ENCODE data around the gene CYP26A1. TPM values are rescaled to one million over a fixed set of nuclear protein-coding genes. Genes with fewer than 3 reads are reported as not detected.

The CYP26A1 gene
- total RNA-seq, 2 donors from 2014 or later: not detected

DNA sequence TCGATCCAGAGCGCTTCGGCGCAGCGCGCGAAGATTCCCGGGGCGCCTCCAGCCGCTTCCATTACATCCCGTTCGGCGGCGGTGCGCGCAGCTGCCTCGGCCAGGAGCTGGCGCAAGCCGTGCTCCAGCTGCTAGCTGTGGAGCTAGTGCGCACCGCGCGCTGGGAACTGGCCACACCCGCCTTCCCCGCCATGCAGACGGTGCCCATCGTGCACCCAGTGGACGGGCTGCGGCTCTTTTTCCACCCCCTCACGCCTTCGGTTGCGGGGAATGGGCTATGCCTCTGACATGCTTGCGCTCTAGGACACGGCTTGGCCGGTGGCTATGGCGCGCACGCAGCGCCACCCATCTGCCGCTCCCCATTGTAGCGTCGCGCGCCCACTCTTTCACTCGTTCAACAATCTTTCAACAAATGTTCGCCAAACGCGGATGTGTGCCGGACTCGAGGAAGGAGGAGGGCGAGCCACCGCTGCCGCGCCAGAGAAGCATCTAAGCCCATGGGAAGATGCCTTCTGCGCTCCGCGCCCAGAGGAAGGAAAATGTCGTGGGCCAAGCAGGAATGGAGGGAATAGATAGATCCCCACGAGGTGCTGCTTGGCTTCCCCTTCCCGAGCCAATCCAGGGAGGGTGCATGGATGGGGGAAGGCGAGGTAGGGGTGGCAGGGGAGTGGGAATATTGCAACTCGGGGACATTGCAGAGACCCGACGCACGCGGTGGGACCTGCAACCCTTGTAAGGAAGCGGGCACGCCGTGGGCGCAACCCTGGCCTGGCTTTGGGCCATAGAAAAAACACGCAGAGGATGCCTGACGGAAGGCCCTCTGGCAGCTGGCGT, 5.1 kb upstream of the CYP26A1 start:
- H3K4me3 Mint-ChIP-seq: no peak overlapping the region
- no peak for DNase-seq
- H3K4me1 Mint-ChIP-seq: peaks cover 32% of the 10 kb centered on the region
- peaks cover 11% of the 10 kb centered on the region for H3K36me3 Mint-ChIP-seq (ENCODE audit: low read depth)
- ATAC-seq: no peak
- no peaks in the 10 kb centered on the region for H3K9me3 ChIP-seq (ENCODE audit: control insufficient read depth, low read length, poor library complexity, severe bottlenecking)
- no peak overlapping the region for H3K27ac Mint-ChIP-seq
- H3K27me3 Mint-ChIP-seq: peaks cover 80% of the 10 kb centered on the region

DNA sequence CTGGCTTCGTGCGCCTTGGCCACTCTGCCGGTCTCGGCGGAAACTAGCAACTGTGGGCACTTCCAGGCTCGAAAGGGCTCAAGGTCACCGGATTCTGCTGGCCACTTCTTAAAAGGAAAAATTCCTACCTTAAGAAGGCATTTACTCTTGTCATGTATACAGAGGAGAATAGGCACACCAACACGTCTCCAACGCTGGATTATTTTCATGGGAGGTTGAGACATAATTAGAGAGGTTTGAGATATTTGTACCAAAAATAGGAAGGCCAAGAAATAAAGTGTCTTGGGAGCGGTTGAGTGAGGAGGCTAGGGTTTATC, 4.5 kb upstream of the CYP26A1 start:
- DNase-seq (no peak), ATAC-seq (no peak)
- Mint-ChIP-seq H3K4me1 (peaks cover 33% of the 10 kb centered on the region), H3K27ac (no peak overlapping the region), H3K4me3 (no peak overlapping the region), H3K27me3 (peaks cover 76% of the 10 kb centered on the region), H3K36me3 (ENCODE audit: low read depth) (peaks cover 11% of the 10 kb centered on the region)
- H3K9me3 ChIP-seq (ENCODE audit: control insufficient read depth, low read length, poor library complexity, severe bottlenecking): no peaks in the 10 kb centered on the region

DNA sequence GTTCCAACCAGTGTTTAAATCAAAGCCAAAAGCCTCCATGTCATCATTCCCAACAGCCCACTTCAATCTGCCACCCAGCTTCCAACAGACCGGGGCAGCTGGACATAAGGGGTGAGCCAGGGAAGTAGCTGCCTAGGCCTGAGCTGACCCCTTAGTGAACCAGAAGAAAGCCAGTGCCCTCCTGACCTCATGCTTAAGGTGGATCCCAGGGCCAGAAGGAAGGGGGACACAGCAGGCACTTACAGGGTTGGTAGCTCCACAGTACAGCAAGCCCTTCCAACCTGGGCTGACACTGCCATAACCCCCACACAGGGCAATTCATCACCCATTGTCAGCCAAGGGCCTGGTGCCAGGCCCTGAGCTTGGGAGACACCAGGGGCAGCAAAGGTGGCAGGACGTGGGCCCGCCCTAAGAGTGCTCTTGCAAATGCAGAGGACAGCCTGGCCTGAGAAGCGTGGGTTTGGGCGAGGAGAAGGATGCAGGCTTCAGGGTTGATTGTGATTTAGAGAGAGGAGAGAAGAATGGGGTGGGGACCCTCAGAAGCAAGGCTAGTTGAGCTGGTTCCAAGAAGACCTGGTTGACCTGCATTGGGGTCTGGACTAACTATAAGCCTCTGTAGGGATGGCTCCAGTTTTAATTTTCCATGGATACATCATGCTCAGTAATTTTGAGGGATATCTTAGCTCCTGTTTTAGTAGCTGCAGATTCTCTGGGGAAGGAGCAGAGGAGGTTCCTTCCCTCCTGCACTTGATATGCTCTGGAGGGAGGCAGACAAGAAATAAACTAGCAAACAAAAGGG, 3.1 kb upstream of the CYP26A1 start:
- H3K27ac Mint-ChIP-seq: no peak overlapping the region
- H3K4me3 Mint-ChIP-seq: peak overlapping the region; percentile 71
- no peak for ATAC-seq
- no peak for DNase-seq
- peaks cover 36% of the 10 kb centered on the region for H3K4me1 Mint-ChIP-seq
- peaks cover 76% of the 10 kb centered on the region for H3K27me3 Mint-ChIP-seq
- peaks cover 12% of the 10 kb centered on the region for H3K36me3 Mint-ChIP-seq (ENCODE audit: low read depth)
- no peaks in the 10 kb centered on the region for H3K9me3 ChIP-seq (ENCODE audit: control insufficient read depth, low read length, poor library complexity, severe bottlenecking)

DNA sequence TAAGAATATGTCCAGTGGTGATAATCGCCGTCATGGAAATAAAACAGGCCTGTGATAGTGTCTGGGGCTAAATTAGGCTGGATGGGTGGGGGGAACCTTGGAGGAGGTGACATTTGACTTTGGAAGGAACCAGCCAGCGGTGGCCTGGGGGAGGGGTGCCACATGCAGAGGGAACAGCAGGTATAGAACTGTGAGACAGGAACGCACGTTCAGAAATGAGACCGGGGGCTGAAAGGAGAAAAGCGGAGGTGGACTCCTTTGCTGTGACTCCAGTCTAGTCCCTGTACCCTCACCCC, 2.6 kb upstream of the CYP26A1 start:
- DNase-seq: no peak
- no peaks in the 10 kb centered on the region for H3K9me3 ChIP-seq (ENCODE audit: control insufficient read depth, low read length, poor library complexity, severe bottlenecking)
- H3K4me1 Mint-ChIP-seq: peaks cover 38% of the 10 kb centered on the region
- peaks cover 12% of the 10 kb centered on the region for H3K36me3 Mint-ChIP-seq (ENCODE audit: low read depth)
- ATAC-seq: no peak
- H3K27me3 Mint-ChIP-seq: peaks cover 82% of the 10 kb centered on the region
- H3K4me3 Mint-ChIP-seq: no peak overlapping the region
- H3K27ac Mint-ChIP-seq: no peak overlapping the region

DNA sequence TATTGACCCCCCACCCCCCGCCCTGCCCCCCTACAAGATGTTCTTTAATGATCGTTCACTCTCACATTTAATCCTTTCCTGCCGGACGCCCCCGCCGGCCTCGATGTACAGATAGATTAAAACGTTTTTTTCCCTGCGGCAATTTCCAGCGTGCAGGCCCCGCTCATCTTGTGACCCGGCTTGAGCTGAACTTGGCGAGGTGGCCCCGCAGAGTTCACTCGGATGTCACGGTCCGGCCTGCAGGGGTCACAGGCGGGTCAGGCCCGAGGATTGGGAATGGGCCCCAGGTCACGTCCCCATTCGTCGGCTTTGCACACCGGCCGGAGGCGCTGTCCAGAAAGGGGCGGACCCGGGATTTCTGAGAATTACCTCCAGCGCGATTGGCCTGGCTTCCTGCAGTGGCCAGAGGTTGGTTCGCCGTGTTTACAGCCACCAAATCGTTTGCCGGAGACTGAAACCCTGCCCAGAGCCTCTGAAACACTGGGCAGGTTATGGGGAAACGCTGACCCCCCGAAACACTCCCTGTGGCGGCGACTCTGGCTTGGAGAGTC, 1.9 kb upstream of the CYP26A1 start:
- DNase-seq: no peak
- Mint-ChIP-seq H3K4me1 (peaks cover 38% of the 10 kb centered on the region), H3K27ac (peak overlapping the region; percentile 21), H3K27me3 (peaks cover 83% of the 10 kb centered on the region), H3K36me3 (ENCODE audit: low read depth) (peaks cover 12% of the 10 kb centered on the region), H3K4me3 (peak overlapping the region; percentile 80)
- ATAC-seq: no peak
- H3K9me3 ChIP-seq (ENCODE audit: control insufficient read depth, low read length, poor library complexity, severe bottlenecking): no peaks in the 10 kb centered on the region

DNA sequence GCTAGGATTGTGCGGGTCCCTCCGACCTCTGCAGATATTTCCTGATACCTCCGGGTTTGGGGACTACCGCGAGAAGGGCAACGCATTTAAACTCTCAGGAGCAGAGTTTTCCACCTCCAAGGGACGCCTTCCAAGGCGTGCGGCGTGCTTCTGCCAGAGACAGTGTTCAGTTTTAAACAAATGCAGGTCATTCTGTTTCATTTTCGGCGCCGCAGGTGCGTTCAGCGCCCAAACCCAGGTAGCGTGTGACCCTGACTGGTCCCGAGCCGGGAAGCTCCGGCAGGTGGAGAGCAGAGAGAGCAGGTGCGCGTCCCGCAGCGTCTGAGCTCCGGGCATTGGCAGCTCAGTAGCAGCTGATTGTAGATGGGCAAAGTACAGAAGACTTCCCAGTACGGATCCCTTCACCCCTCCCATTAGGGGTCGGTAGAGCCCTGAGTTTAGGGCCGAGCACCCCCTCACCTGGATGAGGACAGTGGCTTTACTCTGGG, 1.4 kb upstream of the CYP26A1 start:
- Mint-ChIP-seq H3K4me3 (peak overlapping the region; percentile 80), H3K4me1 (peaks cover 33% of the 10 kb centered on the region), H3K36me3 (ENCODE audit: low read depth) (peaks cover 9% of the 10 kb centered on the region), H3K27ac (peak overlapping the region; percentile 21), H3K27me3 (peaks cover 81% of the 10 kb centered on the region)
- no peaks in the 10 kb centered on the region for H3K9me3 ChIP-seq (ENCODE audit: control insufficient read depth, low read length, poor library complexity, severe bottlenecking)
- DNase-seq (no peak), ATAC-seq (no peak)

DNA sequence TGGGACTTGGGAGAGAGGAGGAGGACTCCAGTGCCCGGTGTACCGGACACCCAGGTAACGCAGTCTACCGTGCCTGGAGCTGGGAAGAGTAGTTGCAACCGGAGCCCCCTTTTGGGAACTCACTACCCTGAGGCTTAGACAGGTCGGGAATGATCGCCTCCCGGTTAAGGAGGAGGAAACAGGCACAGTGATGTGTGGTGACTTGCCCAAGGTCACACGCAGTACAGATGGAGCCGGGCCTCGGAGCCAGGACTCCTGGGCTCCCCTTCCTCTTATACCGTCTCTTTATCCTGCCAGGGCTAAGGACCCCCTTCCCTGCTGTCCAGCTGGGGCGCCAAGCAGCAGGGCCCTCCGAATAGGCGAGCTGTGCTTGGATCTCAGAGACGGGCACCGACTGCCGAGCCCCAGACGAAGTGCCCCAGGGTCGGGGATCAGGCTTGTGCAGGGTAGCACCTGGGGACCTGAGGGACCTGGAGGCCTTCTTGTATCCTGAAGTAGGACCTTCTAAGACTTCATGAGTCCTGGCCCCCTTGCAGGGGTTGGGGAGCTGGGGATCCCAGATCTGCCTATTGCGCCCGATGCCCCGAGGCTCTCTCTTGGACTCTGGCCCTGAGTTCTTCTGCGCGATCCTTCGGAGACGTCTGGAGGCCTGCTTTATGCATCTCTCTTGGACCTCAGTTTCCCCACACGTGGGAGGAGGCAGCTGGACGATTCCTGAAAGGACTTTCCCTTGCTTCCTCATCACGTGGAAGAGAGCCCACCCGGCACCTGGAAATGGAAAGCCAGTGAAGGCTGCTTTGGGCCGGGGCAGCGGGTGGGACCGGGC, 767 bp upstream of the CYP26A1 start:
- ATAC-seq: no peak
- no peak for DNase-seq
- peaks cover 29% of the 10 kb centered on the region for H3K4me1 Mint-ChIP-seq
- peak overlapping the region; percentile 80 for H3K4me3 Mint-ChIP-seq
- peaks cover 7% of the 10 kb centered on the region for H3K36me3 Mint-ChIP-seq (ENCODE audit: low read depth)
- H3K9me3 ChIP-seq (ENCODE audit: control insufficient read depth, low read length, poor library complexity, severe bottlenecking): no peaks in the 10 kb centered on the region
- peaks cover 79% of the 10 kb centered on the region for H3K27me3 Mint-ChIP-seq
- H3K27ac Mint-ChIP-seq: no peak overlapping the region

DNA sequence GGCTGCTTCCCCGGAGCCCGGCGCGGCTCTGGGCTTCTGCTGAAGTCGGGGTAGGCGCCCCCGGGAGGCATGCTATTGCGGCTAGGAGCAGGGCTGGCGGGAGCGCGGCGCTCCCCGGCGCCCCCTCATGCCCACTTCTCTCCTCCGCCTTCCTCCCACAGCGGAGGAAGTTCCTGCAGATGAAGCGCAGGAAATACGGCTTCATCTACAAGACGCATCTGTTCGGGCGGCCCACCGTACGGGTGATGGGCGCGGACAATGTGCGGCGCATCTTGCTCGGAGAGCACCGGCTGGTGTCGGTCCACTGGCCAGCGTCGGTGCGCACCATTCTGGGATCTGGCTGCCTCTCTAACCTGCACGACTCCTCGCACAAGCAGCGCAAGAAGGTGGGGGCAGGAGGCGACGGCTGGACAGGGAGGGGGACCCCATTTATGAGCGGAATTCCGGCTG, 479 bp downstream of the CYP26A1 start:
- H3K4me1 Mint-ChIP-seq: peaks cover 24% of the 10 kb centered on the region
- DNase-seq (no peak), ATAC-seq (peak; percentile 27)
- H3K9me3 ChIP-seq (ENCODE audit: control insufficient read depth, low read length, poor library complexity, severe bottlenecking): no peaks in the 10 kb centered on the region
- no peak overlapping the region for H3K27ac Mint-ChIP-seq
- peaks cover 4% of the 10 kb centered on the region for H3K36me3 Mint-ChIP-seq (ENCODE audit: low read depth)
- peak overlapping the region; percentile 84 for H3K4me3 Mint-ChIP-seq
- H3K27me3 Mint-ChIP-seq: peaks cover 73% of the 10 kb centered on the region

DNA sequence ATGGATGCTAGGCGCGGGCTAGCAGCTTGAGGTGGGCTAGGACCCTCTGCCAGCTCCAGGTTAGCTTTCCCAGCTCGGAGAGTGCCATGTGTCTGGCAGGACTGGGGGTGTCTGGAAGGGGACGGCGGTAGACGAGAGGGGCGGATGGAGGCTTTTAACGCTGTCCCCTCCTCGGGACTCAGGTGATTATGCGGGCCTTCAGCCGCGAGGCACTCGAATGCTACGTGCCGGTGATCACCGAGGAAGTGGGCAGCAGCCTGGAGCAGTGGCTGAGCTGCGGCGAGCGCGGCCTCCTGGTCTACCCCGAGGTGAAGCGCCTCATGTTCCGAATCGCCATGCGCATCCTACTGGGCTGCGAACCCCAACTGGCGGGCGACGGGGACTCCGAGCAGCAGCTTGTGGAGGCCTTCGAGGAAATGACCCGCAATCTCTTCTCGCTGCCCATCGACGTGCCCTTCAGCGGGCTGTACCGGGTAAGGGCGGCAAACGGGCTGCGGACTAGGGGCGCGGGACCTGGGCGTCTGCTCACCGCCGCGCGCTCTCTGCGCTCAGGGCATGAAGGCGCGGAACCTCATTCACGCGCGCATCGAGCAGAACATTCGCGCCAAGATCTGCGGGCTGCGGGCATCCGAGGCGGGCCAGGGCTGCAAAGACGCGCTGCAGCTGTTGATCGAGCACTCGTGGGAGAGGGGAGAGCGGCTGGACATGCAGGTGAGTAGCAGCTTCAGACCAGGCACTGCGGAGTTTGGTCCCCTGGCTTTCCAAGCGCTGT, 1.1 kb downstream of the CYP26A1 start:
- no peaks in the 10 kb centered on the region for H3K9me3 ChIP-seq (ENCODE audit: control insufficient read depth, low read length, poor library complexity, severe bottlenecking)
- Mint-ChIP-seq H3K36me3 (ENCODE audit: low read depth) (peaks cover 4% of the 10 kb centered on the region), H3K27ac (no peak overlapping the region), H3K4me1 (peaks cover 24% of the 10 kb centered on the region), H3K27me3 (peaks cover 76% of the 10 kb centered on the region), H3K4me3 (peak overlapping the region; percentile 84)
- no peak for DNase-seq
- ATAC-seq: peak; percentile 12

DNA sequence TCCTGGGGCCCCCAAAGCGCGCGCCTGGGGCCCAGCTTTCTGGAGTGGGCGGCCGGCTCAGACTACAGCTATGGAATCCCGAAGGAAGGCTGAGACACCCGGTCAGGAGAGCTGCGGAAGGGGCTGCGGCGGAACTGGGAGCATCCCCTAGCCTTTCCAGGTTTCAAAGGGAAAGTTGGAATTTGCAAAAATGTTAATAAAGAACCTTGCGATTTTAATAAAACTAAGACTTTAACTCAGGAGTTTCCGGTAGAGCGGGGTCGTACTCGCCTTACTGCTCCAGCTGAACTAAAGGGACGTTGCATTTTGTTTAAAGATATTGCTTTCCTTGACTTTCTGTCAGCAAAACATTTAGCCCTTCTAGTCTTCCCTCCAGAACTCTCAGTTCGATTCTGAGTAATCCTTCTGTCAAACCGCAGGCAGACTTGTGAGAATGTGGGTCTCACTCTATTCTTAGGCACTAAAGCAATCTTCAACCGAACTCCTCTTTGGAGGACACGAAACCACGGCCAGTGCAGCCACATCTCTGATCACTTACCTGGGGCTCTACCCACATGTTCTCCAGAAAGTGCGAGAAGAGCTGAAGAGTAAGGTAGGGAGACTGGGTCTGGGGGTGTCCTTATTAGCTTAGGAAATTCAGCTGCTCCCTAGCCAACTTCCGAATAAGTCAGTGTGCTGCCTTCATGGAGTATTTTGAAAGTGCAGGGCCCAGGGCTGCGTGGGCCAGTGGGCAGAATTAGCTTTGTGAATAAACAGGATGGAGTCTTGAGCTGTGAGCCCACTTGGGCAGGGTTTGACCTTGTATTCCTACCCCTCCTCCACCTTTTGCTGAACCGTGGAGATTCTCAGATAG, 1.9 kb downstream of the CYP26A1 start:
- peaks cover 6% of the 10 kb centered on the region for H3K36me3 Mint-ChIP-seq (ENCODE audit: low read depth)
- H3K4me3 Mint-ChIP-seq: peak overlapping the region; percentile 19
- H3K4me1 Mint-ChIP-seq: peaks cover 26% of the 10 kb centered on the region
- H3K27me3 Mint-ChIP-seq: peaks cover 76% of the 10 kb centered on the region
- no peak for ATAC-seq
- H3K27ac Mint-ChIP-seq: no peak overlapping the region
- H3K9me3 ChIP-seq (ENCODE audit: control insufficient read depth, low read length, poor library complexity, severe bottlenecking): no peaks in the 10 kb centered on the region
- no peak for DNase-seq

DNA sequence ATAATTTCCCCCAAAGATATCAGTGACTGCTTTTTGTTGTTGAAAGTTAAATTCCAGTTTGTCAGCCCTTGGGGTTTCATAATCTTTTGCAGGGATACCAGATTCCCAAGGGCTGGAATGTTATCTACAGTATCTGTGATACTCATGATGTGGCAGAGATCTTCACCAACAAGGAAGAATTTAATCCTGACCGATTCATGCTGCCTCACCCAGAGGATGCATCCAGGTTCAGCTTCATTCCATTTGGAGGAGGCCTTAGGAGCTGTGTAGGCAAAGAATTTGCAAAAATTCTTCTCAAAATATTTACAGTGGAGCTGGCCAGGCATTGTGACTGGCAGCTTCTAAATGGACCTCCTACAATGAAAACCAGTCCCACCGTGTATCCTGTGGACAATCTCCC, 3.2 kb downstream of the CYP26A1 start:
- no peak overlapping the region for H3K4me3 Mint-ChIP-seq
- H3K9me3 ChIP-seq (ENCODE audit: control insufficient read depth, low read length, poor library complexity, severe bottlenecking): no peaks in the 10 kb centered on the region
- DNase-seq: no peak
- peaks cover 25% of the 10 kb centered on the region for H3K4me1 Mint-ChIP-seq
- no peak for ATAC-seq
- no peak overlapping the region for H3K27ac Mint-ChIP-seq
- peaks cover 6% of the 10 kb centered on the region for H3K36me3 Mint-ChIP-seq (ENCODE audit: low read depth)
- peaks cover 75% of the 10 kb centered on the region for H3K27me3 Mint-ChIP-seq
